GM23338 (cell line): ENCODE measurements around the gene MYO1G. TPM values are rescaled to one million over a fixed set of nuclear protein-coding genes. Genes with fewer than 3 reads are reported as not detected.

ENCODE experiments used
- ATAC-seq: fragments of 200-7000 bp; cut with Tn5 transposase; 3 replicates; pipeline ENCODE4 v1.9.1; 2020
- DNase-seq: peaks from one replicate; pipeline ENCODE4 v3.0.0-alpha.2; 2015; ENCODE audit warnings: low spot score
- H2AFZ ChIP-seq: fragments of 200-600 bp; sonication (generic); 2 replicates; pipeline ENCODE4 v1.8.0; 2016; ENCODE audit warnings: antibody characterized with exemption, mild to moderate bottlenecking, moderate library complexity
- H3F3A ChIP-seq: fragments of 200-600 bp; sonication (generic); replicated peaks from 2 replicates; pipeline ENCODE4 v1.8.0; 2017; ENCODE audit warnings: antibody characterized with exemption, mixed run types, low read depth
- H3K27ac ChIP-seq: fragments of 200-600 bp; sonication (generic); 2 replicates; pipeline ENCODE4 v1.6.1; 2016; ENCODE audit warnings: low read depth
- H3K27me3 ChIP-seq: fragments of 200-600 bp; sonication (generic); 2 replicates; pipeline ENCODE4 v1.8.0; 2016; ENCODE audit warnings: mild to moderate bottlenecking, mixed run types, moderate library complexity; ENCODE audit not compliant: insufficient read depth
- H3K36me3 ChIP-seq: fragments of 200-600 bp; sonication (generic); 2 replicates; pipeline ENCODE4 v1.8.0; 2016; ENCODE audit warnings: mild to moderate bottlenecking; ENCODE audit not compliant: insufficient read depth
- H3K4me1 ChIP-seq: fragments of 200-600 bp; sonication (generic); 2 replicates; pipeline ENCODE4 v1.8.0; 2016; ENCODE audit warnings: mild to moderate bottlenecking, moderate library complexity; ENCODE audit not compliant: insufficient read depth
- H3K4me2 ChIP-seq: fragments of 200-600 bp; sonication (generic); 2 replicates; pipeline ENCODE4 v1.7.1; 2017; ENCODE audit warnings: mixed run types
- H3K4me3 ChIP-seq: fragments of 200-600 bp; sonication (generic); 2 replicates; pipeline ENCODE4 v1.6.1; 2016; ENCODE audit warnings: mixed run types
- H3K79me2 ChIP-seq: fragments of 200-600 bp; sonication (generic); replicated peaks from 2 replicates; pipeline ENCODE4 v1.8.0; 2017; ENCODE audit warnings: mild to moderate bottlenecking; ENCODE audit not compliant: insufficient read depth
- H3K9me2 ChIP-seq: fragments of 200-600 bp; sonication (generic); 2 replicates; pipeline ENCODE4 v1.8.0; 2017; ENCODE audit not compliant: insufficient read depth
- H4K20me1 ChIP-seq: fragments of 200-600 bp; sonication (generic); replicated peaks from 2 replicates; pipeline ENCODE4 v1.8.0; 2017; ENCODE audit warnings: mild to moderate bottlenecking; ENCODE audit not compliant: insufficient read depth
- H3K27ac Mint-ChIP-seq: 2 replicates; pipeline ENCODE4 v1.8.0; 2020; ENCODE audit warnings: inconsistent platforms, mild to moderate bottlenecking, moderate library complexity, mixed read lengths
- H3K27me3 Mint-ChIP-seq: 3 replicates; pipeline ENCODE4 v1.8.0; 2022; ENCODE audit warnings: low read depth, mild to moderate bottlenecking, moderate library complexity, mixed read lengths, inconsistent platforms; ENCODE audit not compliant: insufficient read depth, poor library complexity
- H3K36me3 Mint-ChIP-seq: 3 replicates; pipeline ENCODE4 v1.8.0; 2021; ENCODE audit warnings: low read depth, mild to moderate bottlenecking, inconsistent platforms, moderate library complexity, mixed read lengths
- H3K4me1 Mint-ChIP-seq: 3 replicates; pipeline ENCODE4 v1.8.0; 2020; ENCODE audit warnings: mild to moderate bottlenecking, inconsistent platforms, mixed read lengths
- H3K4me3 Mint-ChIP-seq: 3 replicates; pipeline ENCODE4 v1.8.0; 2021; ENCODE audit warnings: moderate library complexity, mild to moderate bottlenecking, inconsistent platforms, mixed read lengths
- H3K9me3 Mint-ChIP-seq: 3 replicates; pipeline ENCODE4 v1.8.0; 2020; ENCODE audit warnings: moderate library complexity, mild to moderate bottlenecking, inconsistent platforms, mixed read lengths
- CREB1 ChIP-seq: fragments of 250-450 bp; sonication (Bioruptor Pico); IDR thresholded peaks from 2 replicates; pipeline ENCODE4 v1.5.0; 2020; ENCODE audit warnings: low read depth, mild to moderate bottlenecking, moderate library complexity
- CTCF ChIP-seq, 2 experiments: fragments of 200-600 bp in 1 of 2; sonication (generic) in 1 of 2; conservative IDR thresholded peaks; 2 replicates each; pipeline versions ENCODE4 v1.5.1 to v1.6.1; 2016 to 2017; ENCODE audit warnings: antibody characterized with exemption in 2 of 2, low read depth in 2 of 2, mild to moderate bottlenecking in 2 of 2, moderate library complexity in 1 of 2
- ETS1 ChIP-seq: IDR thresholded peaks from 2 replicates; pipeline ENCODE4 v1.6.1; 2016; ENCODE audit warnings: antibody characterized with exemption
- EZH2 ChIP-seq: fragments of 200-600 bp; sonication (generic); IDR thresholded peaks from one replicate; pipeline ENCODE4 v1.8.0; 2017; ENCODE audit warnings: antibody characterized with exemption, mild to moderate bottlenecking, low read depth; ENCODE audit not compliant: unreplicated experiment
- EZH2phosphoT487 ChIP-seq: fragments of 200-600 bp; sonication (generic); IDR thresholded peaks from one replicate; pipeline ENCODE4 v1.8.1; 2018; ENCODE audit warnings: antibody characterized with exemption; ENCODE audit not compliant: unreplicated experiment
- JUNB ChIP-seq: IDR thresholded peaks from one replicate; pipeline ENCODE4 v1.6.1; 2016; ENCODE audit warnings: antibody characterized with exemption; ENCODE audit not compliant: unreplicated experiment
- NANOG ChIP-seq: IDR thresholded peaks from 2 replicates; pipeline ENCODE4 v1.6.1; 2016; ENCODE audit warnings: antibody characterized with exemption, borderline replicate concordance
- POLR2AphosphoS5 ChIP-seq: IDR thresholded peaks from 2 replicates; pipeline ENCODE4 v1.6.1; 2016; ENCODE audit warnings: antibody characterized with exemption, low read depth
- REST ChIP-seq: IDR thresholded peaks from one replicate; pipeline ENCODE4 v1.6.1; 2018; ENCODE audit warnings: antibody characterized with exemption; ENCODE audit not compliant: unreplicated experiment
- STAT1 ChIP-seq: IDR thresholded peaks from one replicate; pipeline ENCODE4 v1.6.1; 2016; ENCODE audit warnings: antibody characterized with exemption; ENCODE audit not compliant: unreplicated experiment
- ZNF114 ChIP-seq: fragments of 250-450 bp; sonication (Bioruptor Pico); IDR thresholded peaks from 2 replicates; pipeline ENCODE4 v1.5.0; 2020; ENCODE audit warnings: mild to moderate bottlenecking, moderate library complexity
- ZNF331 ChIP-seq: fragments of 250-450 bp; sonication (Bioruptor Pico); IDR thresholded peaks from 2 replicates; pipeline ENCODE4 v1.5.0; 2020; ENCODE audit warnings: low read depth, mild to moderate bottlenecking, moderate library complexity
- ZNF462 ChIP-seq: fragments of 250-450 bp; sonication (Bioruptor Pico); IDR thresholded peaks from 2 replicates; pipeline ENCODE4 v1.5.0; 2020; ENCODE audit warnings: mild to moderate bottlenecking, moderate library complexity
- polyA plus RNA-seq: library from polyadenylated mRNA; unstranded; fragments of >200 nt; fragmentation: Nextera tagmentation; extraction: Ambion mirVana; gene quantifications from 2 replicates; pipeline ENCODE4 v1.2.1, GENCODE V29; 2016
- total RNA-seq: library from RNA; depleted of rRNA; stranded (reverse); fragments of >200 nt; shearing (Covaris generic); gene quantifications from 2 replicates; pipeline ENCODE4 v1.2.3, GENCODE V29; 2014

MYO1G gene
- total and polyA plus RNA-seq, 2 experiments from 2014 or later: 0.10 to 0.11 TPM

GRCh38 chr7:44935583-44935982 lies 43.2 kb downstream of the MYO1G start:
- H3K9me3 Mint-ChIP-seq: no peaks in the 10 kb centered on the region
- Histone ChIP-seq H3K27me3 (no peaks in the 10 kb centered on the region), H3K4me3 (no peak overlapping the region), H3F3A (no peaks in the 10 kb centered on the region), H3K79me2 (no peaks in the 10 kb centered on the region), H3K27ac (no peak overlapping the region), H3K36me3 (no peaks in the 10 kb centered on the region), H3K4me1 (peaks cover 8% of the 10 kb centered on the region; the same call in 1 of the 2 replicates), H2AFZ (no peak overlapping the region), H3K9me2 (no peaks in the 10 kb centered on the region), H4K20me1 (no peaks in the 10 kb centered on the region), H3K4me2 (no peak overlapping the region)
- no peak for TF ChIP-seq ETS1
- TF ChIP-seq REST: no peak
- no peak for TF ChIP-seq ZNF114 (CRISPR knock-in tag)
- TF ChIP-seq EZH2: no peak
- TF ChIP-seq CREB1 (CRISPR knock-in tag): no peak
- TF ChIP-seq CTCF (conservative IDR thresholded peaks at IDR 0.05; ENCODE audit: low read depth in 2 of 2): no peak
- TF ChIP-seq NANOG: no peak
- TF ChIP-seq ZNF331 (CRISPR knock-in tag): no peak
- no peak for TF ChIP-seq EZH2phosphoT487
- no peak for TF ChIP-seq JUNB
- TF ChIP-seq POLR2AphosphoS5: no peak
- TF ChIP-seq ZNF462 (CRISPR knock-in tag): no peak
- TF ChIP-seq STAT1: no peak
- ATAC-seq: no peak
- no peaks in the 10 kb centered on the region for H3K36me3 Mint-ChIP-seq
- H3K27me3 Mint-ChIP-seq: no peaks in the 10 kb centered on the region
- no peak overlapping the region for H3K4me3 Mint-ChIP-seq
- DNase-seq: no peak
- H3K4me1 Mint-ChIP-seq: peaks cover 4% of the 10 kb centered on the region; the same call in 2 of the 3 replicates
- H3K27ac Mint-ChIP-seq: no peak overlapping the region
